CD4-positive, alpha-beta T cell treated with Interleukin-15 for 1 hour (primary cell): Measurements from ENCODE around the gene GGT1.
"Not testable (repeated sequence)": the region's sequence is repeated elsewhere in the genome, so short reads cannot be mapped to it uniquely, and the experiment has no call there.

Experiments
- DNase-seq: peaks from one replicate; pipeline ENCODE4 v3.0.0-alpha.2; 2020

The GGT1 gene

DNA sequence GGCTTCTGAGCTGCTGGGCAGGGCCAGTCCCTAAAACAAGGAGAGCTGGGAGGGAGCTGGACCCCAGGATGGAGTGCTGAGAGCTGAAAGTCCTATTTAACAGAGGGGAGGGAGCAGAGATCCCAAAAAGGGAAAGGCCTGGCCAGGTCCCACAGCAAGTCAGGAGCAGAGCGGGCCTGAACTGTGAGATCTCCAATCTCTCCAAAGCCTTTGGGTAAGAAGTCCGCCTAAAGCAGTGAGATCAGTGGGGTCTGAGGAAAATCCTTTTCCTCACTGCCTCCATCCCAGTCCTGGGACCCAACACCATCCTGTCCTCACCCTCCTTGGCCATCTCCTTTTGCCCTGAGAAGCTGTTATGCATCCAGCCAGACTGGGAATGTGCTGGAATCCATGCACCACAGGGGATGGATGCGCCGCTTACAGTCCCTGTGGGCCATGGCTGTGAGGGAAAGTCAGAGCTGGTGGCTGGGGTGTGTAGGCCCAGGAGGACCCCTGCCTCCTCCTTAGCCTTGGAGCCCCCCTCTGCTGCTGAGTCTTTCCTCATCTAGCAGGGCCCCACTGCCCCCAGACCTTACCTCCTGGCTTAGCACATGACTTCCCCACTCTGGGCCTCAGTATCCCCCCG lies 18.7 kb upstream of the GGT1 start:
- no peak for DNase-seq

DNA sequence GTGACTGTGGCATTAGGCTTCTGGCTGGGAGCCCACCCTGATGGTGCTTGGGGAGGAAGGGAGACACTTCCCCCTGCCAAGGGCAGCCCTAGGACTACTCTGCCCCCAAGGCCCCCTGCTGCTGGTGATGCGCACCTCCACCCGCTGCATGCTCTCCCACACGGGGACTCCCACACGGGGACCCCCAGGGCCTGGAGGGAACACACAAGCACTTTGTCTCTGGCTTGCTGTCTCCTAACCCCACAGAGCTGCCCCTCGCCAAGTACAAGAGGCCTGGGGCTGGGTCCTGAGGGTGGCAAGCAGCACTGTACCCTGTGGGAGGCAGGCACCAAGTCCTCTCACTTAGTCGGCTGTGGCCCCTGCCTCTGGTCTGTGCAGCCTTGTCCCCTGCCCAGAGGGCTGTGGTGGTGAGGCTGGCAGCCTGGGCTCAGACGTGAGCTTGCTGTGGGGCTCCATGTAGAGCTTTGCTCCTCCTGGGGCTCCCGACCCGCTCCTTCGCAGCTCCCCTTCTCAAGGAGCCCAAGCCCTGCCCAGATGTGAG lies 18.1 kb upstream of the GGT1 start:
- no peak for DNase-seq

DNA sequence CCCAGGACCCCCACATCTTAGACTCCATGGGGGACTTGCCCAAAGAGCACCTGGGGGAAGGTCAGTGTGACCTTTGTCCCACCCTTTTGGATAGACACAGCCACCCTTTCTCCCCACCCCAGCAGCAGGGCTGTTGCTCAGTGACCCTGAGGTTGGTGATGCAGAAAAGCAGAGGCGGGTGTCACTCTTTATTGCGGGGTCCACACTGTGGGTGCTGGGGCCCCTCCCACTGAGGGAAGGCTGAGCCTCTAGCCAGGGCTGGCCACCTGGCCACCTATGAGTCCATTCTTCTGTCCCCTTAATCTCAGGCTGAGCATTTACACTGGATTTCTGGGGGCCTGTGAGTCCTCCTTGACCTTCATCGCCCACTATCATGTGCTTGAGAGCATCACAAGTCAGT lies 17.5 kb upstream of the GGT1 start:
- DNase-seq: no peak

DNA sequence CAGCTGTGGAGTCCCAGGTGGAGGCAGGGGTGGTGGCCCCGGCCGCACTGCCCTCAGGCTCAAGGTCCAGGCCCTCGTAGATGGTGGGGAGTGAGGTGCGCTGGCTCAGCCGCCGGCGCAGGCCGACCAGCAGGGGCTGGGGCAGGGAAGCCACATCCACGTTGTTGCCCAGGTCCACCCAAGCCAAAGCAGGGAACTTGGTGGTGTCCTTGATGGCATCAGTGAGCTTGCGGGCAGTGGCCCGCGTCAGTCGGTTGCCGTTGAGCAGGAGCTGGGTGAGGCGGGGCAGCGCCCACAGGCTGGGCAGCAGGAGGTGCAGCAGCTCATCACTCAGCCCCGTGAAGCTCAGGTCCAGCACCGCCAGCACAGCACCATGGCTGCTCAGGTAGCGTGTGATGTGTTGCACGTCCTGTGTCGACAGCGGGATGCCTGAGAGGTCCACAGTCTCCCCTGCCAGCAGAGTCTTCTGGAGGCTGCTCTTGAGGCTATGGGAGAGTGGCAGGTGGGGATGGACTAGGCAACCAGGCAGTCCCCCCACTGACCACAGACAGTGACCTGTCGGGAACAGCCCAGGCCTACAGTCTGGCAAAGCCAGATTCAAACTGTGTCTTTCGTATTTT lies 17.0 kb upstream of the GGT1 start:
- no peak for DNase-seq

DNA sequence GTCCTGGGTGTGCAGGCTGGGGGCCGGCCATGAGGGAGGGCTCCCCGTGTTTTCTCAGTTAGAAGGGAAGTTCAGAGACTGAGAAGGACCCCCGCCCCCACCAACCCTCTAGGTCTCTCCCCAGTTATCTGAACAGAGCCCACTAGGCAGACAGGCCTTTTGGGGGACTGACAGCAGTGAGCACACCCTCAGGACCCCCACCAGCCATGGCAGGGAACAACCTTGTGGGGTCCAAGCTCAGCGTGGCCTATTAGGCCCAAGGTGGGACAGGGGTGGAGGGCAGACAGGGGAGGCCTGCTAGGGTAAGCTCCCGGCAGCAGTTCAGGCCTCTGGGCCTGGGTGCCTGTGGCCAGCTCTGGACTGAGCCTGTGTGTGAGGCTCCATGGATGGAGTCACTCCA lies 15.7 kb upstream of the GGT1 start:
- no peak for DNase-seq

DNA sequence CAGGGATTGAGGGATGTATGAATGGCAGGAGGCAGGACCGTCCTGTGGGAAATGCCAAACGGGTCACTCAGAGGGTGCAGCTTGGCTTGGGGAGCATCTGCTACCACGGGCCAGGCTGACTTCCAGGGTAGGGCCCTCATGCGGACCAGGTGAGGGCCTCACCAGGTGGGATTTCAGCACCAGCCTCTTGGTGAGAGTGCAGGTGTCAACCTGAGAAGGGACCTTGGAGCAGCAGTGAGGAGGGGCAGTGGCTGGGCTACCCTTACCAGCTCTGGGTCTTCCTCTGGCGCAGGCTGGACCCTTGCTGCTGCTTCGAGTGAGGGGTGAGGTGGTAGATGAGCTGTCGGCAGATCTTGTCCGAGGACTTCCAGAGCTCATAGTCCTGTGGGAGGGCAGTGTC lies 15.0 kb upstream of the GGT1 start:
- no peak for DNase-seq

DNA sequence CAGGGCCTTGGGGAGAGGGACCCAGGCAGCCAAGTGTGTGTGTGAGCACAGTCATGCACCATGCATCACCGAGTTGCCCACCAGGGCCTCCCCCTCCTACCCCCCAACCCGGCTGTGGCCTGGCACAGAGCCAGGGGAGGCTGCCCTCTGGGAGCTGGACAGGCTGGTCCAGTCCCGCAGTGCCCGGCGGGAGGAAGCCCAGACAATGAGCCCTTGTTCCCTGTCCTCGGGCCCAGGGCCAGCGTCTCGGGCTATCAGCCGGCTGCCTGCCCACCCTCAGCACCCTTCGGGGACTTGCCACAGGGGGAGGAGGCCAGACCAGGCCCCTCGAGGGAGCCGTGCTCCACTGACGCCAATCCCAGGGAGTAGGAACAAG lies 14.6 kb upstream of the GGT1 start:
- DNase-seq: no peak

DNA sequence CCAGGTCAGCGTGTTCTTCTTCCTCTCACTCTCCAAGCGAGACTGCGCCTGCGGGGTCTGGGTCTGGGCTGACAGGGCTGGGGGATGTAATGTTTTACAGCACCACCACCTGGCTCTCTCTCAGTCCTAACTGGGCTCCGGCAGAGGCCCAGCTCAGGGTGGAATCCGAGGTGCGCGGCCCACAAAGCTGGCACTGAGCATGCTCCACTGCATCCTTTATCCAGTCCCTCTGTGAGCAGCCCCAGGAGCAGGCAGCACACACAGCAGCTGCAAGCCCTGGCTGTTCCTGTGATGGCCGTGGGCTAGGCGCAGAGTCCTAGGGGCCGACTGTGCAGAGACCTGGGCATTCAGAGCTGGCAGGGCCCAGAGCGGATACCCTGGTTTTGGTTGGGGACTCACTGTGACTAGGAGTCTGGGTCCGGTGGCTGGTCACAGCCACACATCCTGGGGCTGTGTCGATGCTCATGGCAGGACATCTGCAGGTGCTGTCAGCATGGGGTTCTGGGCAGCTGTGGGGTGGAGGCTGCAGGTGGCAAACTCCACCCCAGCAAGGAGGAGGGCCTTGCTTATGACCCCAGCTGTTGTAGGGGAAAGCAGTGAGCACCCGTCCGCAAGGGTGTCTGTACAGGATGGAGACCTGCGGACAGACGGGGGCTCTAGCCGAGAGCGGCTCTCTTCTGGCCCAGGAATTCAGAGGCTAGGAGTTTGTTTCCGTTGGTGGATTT lies 14.1 kb upstream of the GGT1 start:
- DNase-seq: no peak

DNA sequence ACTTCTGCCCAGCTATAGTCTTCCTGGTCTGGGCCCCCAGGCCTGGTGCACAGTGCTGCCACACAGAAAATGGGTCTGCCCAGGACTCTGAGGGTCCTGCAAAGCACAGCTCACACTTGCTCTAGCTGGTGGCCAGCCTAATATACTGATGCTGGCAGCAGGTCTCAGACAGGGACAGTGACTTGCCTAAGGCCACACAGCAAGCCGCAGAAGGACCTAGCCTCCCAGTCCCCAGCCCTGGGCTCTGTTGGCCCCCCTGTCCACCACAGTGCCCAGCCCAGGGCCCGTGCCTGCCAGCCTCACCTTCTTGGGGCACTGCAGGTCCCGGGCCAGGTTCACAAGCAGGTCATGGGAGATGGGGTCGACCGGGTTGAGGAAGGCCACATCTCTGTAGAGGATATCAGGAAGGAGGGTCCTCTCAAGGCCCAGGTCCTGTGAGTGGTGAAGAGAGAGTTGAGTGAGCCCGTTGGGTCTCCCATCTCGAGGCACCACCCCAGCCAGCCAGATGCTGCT lies 13.4 kb upstream of the GGT1 start:
- DNase-seq: no peak

DNA sequence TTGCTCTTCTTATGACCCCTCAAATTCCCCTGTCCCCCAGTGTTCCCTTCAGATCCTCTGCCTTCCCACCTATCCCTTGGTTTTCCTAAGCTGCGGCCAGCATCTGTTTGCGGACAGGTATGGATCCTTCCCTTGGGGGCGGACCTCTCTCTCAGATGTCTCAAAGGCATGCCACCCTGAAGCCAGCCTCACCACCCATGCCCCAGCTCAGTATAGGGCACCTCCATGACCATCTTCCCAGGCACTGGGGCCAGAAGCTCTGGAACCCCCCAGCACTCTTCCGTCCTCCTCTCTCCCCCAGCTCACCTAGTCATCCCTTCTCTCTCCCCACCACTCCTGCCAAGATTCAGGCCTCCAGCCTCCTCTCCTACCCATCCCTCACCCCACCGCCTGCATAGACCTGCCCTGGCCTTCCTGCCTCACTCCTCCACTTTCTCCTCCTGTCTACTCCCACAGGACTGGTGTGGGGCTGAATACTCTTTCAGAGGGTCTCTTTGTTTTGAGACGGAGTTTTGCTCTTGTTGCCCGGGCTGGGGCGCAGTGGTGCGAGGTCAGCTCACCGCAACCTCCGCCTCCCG lies 12.3 kb upstream of the GGT1 start:
- no peak for DNase-seq

DNA sequence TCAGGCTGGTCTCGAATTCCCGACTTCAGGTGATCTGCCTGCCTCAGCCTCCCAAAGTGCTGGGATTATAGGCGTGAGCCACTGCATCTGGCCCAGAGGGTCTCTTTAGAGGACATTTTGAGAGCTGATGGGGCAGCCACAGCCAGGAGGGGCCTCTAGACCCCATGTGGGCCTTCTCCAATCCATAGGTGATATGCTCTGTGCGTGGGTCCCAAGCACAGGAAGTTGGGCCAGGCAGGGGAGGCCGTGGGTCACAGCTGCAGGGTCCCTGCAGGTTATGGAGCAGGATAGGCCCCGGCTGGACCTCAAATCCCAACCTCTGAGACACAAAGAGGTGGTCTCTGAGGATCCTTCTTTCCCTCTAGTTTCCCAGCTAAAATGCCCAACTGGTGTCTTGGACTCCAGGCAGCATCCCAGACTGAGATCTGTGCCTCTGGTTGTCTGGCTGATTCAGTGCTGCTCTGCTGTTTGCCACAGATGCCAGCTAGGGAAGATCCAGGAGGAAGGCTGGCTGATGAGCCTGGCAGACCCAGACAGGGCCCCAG lies 11.6 kb upstream of the GGT1 start:
- no peak for DNase-seq

DNA sequence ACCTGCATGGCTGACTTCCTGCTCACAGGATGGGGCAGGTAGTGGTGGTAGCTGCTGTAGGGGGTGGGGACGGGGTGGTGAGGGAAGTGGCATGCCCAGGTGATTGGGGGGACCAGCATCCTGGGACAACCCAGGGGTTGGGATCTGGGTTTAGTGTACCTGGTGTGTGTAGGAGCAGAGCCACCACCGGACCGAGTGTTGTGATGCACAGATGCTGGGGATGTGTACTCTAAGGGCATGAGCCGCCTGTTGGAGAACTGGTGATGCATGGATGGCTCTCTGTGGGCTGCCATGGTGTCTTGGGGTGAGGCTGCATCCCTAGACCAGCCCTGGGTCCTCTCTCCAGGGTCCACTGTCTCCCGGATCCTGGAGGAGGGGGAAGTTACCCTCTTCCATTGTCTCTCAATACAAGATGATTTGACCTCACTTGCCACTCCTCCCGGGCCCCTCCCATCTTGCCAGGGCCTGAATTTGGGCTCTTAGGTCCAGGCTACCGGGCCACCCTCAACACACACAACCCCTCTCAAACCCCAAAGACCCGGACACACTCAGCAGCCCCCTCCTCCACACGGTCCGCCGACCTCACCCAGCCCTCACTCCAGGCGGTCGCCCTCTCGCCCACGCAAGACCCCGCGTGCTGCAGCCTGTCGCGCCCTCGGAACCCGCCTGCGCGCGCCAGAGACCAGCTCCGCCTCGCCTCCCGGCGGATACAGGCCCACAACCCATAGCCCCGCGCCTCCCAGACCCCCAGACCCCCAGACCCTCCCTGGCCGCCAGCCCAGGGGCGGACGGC lies 10.7 kb upstream of the GGT1 start:
- no peak for DNase-seq

DNA sequence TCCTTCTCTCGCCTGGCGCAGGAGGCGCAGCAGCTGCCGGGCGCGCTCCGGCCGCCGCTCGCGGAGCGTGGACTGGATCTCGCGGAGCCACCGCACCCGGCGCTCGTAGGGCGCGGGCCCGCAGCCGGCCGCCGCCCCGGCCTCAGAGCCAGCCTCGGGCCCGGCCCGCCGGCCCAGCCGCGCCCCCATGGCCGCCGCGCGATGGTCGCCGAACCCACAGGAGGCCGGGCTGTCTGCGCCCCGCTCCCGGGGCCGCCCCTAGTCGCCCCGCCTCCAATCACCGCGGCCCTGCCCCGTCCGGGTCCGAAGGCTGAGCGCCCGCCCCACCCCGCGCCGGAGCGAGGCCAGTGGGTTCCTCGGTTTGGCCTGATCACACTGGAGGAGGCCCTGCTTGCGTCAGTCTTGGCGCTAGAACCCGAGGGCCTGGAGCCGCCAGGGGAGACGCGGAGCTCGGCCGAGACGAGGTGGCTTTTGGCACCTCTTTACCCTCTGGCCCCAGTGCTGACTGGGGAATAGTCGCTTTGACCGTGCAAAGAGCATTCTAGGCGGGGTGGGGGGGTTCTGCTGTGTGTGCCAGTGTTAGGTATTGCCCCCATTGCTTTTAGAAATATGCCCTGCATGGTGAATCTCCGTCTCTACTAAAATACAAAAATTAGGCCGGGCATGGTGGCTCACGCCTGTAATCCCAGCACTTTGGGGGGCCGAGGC lies 10.0 kb upstream of the GGT1 start, which contains the start of gene LRRC75B:
Gene LRRC75B (minus strand): TSS at position 223 of the 708 bp plus-strand sequence. CDS start 34 bp downstream, at position 189.
- DNase-seq: peak; percentile 49

DNA sequence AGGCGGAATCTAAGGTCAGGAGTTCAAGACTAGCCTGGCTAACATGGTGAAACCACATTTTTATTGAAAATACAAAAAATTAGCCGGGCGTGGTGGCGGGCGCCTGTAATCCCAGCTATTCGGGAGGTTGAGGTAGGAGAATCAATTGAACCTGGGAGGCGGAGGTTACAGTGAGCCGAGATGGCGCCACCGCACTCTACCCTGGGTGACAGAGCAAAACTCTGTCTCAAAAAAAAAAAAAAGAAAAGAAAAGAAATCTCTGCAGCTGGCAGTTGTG lies 9.5 kb upstream of the GGT1 start:
- not testable (repeated sequence) for DNase-seq

DNA sequence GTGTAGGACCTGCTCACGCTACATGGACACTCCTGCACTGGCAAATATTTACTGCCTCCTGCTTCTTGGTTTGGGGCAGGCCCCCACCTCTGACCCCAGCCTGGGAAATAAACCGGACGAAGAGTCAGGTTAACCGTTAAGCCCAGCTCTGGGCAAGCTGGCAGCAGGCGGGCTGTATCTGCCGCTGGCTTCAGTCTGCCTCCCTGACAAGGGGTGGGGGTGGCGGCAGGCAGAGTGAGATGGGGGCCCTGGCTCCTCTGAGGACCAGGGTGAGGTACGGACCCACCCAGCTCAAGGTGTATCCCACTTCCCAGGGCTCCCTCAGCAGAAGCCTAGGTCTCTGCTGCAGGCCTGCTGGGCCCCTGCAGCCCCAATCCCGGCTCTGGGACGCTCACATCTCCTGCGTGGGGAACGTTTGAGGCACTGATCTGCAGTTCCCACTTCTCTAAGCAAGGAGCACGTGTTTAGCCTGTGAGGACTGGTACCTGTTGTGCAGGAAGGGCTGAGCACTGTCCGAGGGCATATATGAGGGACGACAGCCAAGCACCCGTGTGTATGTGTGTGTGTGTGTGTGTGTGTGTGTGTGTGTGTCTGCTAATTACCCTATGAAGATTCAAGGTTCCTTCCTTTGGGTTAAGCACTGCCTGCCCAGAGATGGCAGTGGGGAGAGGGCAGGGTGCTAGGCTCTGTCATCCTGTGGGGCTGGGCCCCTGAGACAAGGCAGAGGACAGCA lies 9.0 kb upstream of the GGT1 start:
- DNase-seq: no peak

DNA sequence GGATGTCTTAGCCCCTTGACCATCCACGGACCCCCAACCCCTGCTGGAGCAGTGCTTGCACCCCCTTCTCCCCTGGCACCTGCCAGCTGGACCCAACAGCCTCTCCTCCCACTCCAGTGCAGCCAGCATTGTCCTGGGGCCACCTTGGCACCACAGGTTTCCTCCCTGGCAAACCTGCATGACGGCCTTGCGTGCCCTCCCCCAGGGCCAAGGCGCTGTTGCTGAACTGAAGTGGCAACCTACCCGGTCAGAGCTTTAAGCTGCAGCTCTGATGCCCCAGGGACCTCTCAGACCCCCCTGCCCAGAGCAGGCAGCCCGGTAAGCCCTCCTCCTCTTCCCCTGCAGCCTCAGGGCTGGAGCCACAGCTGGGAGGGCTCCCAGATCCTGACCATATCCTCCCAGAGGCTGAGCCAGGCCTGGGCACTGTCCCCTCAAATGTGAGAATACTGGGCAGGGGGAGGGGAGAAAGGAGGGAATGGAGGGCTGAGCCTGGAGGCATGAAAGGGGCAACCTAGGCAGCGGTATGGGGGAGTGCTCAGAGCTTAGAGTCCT lies 8.3 kb upstream of the GGT1 start:
- no peak for DNase-seq

DNA sequence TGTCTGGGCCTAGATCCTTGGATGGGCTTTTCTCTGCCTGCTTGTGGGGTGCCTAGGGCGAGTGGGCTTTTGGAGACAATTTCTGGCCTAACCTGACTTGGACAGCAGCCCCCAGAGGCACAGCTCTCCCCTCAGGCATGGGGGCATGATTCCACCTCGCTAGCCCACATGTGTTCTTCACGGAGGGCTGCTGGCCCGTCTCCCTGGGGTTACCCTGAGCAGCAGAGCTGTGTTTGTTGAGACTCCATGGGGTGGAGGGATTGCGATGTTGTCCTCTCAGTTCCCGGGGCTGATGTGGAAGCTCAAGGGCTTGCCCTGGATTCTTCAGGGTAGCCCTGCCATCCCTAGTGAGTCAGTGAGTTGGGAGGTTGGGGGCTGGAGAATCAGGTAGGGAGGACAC lies 7.8 kb upstream of the GGT1 start:
- DNase-seq: no peak

DNA sequence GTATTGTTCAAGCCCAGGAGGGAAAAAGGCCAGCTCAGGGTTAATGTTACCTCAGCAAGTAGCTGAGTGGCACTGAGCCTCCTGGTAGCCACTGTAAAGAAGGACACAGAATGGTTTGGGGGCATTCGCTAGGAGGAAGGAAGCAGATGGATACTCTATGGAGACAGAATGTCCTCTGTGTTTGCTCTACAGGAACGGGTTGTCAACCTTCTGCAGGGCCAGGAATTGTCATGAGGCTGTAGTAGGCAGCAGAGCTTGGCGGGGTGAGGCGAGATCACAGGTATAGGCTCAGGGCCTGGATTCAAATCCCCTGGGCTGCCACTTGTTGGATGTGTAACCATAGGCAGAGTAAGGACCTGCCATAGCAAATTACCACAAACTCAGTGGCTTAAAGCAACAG lies 7.1 kb upstream of the GGT1 start:
- DNase-seq: no peak

DNA sequence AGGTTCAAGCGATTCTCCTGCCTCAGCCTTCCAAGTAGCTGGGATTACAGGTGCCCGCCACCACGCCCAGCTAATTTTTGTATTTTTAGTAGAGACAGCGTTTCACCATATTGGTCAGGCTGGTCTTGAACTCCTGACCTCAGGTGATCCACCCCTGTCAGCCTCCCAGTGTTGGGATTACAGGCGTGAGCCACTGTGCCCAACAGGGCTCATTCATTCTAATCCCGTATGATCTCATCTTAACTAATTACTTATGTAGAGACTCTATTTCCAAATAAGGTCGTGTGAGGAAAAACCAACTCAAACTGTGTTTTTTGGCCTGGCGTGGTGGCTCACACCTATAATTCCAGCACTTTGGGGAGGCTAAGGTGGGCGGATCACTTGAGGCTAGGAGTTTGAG lies 5.9 kb upstream of the GGT1 start:
- DNase-seq: not testable (repeated sequence)

DNA sequence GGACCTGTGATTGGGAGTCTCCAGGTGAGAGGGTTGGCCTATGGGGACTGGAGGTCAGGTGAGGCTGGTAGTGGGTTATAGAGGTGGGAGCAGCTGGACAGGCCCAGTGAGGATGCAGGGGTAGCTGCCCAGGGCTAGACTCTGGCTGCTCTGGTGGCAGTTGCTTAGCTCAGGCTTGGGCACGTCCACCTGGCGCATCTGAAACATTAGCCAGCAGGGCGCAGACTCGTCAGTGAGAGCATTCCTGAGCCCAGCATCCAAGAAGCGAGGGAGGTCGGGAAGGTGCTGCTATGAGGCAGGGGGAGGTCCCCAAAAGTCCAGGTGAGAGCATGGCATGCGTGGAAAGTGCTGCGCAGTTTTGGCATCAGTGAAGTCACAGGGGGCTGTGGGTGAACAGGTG lies 3.5 kb upstream of the GGT1 start:
- DNase-seq: no peak
